Measurements from ENCODE around the gene KAZN.

- no peak for TF ChIP-seq CTCF (IDR thresholded peaks at IDR 0.05)
- no peak for TF ChIP-seq POLR2A (IDR thresholded peaks at IDR 0.05)
Measured at GRCh38 chr1:14652840-14653239, 54.4 kb downstream of the KAZN start.

All from body of pancreas (tissue), 4 donors.